PFSK-1 (cell line): ENCODE results near the gene LZTS2.

Experiments
- POLR2AphosphoS5 ChIP-seq: IDR thresholded peaks from 2 replicates; pipeline ENCODE4 v1.6.1; 2012; ENCODE audit warnings: low read depth, mild to moderate bottlenecking, control low read depth, low read length, moderate library complexity
- TAF1 ChIP-seq: IDR thresholded peaks from 2 replicates; pipeline ENCODE4 v1.6.1; 2012; ENCODE audit warnings: low read length, control low read depth, borderline replicate concordance; ENCODE audit not compliant: insufficient read depth
- TF ChIP-seq, protein P1 (sequence below), 2 experiments: IDR thresholded peaks; 2 replicates each; pipeline versions ENCODE4 v1.6.1 to v1.8.0; 2011 to 2012; ENCODE audit warnings: low read depth in 2 of 2, low read length in 2 of 2, control low read depth in 1 of 2, inconsistent platforms in 1 of 2, mild to moderate bottlenecking in 1 of 2, moderate library complexity in 1 of 2; ENCODE audit not compliant: insufficient read depth in 1 of 2

GRCh38 chr10:101005869-101006567, 6.4 kb downstream of the LZTS2 start:
- TF ChIP-seq POLR2AphosphoS5 (no peak), TAF1 (no peak)
- TF ChIP-seq, protein P1, sequence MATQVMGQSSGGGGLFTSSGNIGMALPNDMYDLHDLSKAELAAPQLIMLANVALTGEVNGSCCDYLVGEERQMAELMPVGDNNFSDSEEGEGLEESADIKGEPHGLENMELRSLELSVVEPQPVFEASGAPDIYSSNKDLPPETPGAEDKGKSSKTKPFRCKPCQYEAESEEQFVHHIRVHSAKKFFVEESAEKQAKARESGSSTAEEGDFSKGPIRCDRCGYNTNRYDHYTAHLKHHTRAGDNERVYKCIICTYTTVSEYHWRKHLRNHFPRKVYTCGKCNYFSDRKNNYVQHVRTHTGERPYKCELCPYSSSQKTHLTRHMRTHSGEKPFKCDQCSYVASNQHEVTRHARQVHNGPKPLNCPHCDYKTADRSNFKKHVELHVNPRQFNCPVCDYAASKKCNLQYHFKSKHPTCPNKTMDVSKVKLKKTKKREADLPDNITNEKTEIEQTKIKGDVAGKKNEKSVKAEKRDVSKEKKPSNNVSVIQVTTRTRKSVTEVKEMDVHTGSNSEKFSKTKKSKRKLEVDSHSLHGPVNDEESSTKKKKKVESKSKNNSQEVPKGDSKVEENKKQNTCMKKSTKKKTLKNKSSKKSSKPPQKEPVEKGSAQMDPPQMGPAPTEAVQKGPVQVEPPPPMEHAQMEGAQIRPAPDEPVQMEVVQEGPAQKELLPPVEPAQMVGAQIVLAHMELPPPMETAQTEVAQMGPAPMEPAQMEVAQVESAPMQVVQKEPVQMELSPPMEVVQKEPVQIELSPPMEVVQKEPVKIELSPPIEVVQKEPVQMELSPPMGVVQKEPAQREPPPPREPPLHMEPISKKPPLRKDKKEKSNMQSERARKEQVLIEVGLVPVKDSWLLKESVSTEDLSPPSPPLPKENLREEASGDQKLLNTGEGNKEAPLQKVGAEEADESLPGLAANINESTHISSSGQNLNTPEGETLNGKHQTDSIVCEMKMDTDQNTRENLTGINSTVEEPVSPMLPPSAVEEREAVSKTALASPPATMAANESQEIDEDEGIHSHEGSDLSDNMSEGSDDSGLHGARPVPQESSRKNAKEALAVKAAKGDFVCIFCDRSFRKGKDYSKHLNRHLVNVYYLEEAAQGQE (IDR thresholded peaks at IDR 0.05; ENCODE audit: insufficient read depth in 1 of 2, low read depth in 2 of 2, low read length in 2 of 2): no peak
